H1 (cell line): ENCODE measurements around the gene ZNF804B. TPM values are rescaled to one million over a fixed set of nuclear protein-coding genes. Genes with fewer than 3 reads are reported as not detected.

Source experiments
- CTCF ChIA-PET: fragments of 300-600 bp; sonication (Branson Sonifier 250); formaldehyde crosslinking; loops from one replicate; lab custom pipeline; 2021; ENCODE audit not compliant: partially characterized antibody; lab: Charles Lee
- POLR2A ChIA-PET: fragments of 300-600 bp; sonication (Branson Sonifier 250); formaldehyde crosslinking; loops from one replicate; lab custom pipeline; 2021; ENCODE audit warnings: inconsistent platforms; ENCODE audit not compliant: partially characterized antibody; lab: Charles Lee
- DNase-seq, 2 experiments: peaks; one replicate each; pipeline versions ENCODE4 v3.0.0 to v3.0.0-alpha.2; 2010 to 2022; ENCODE audit warnings: low spot score in 2 of 2, low read depth in 1 of 2, mixed read lengths in 1 of 2
- FAIRE-seq: peaks from 2 replicates; lab custom pipeline; 2011; peaks lifted over from hg19 to GRCh38; lab: Jason Lieb, UNC
- H2AFZ ChIP-seq: 2 replicates; pipeline ENCODE4 v1.8.1; 2012; ENCODE audit warnings: low read length, inconsistent platforms
- H2AK5ac ChIP-seq: 2 replicates; pipeline ENCODE4 v1.6.1; 2013; ENCODE audit warnings: low read depth, low read length
- H2BK120ac ChIP-seq: replicated peaks from 2 replicates; pipeline ENCODE3; 2013; ENCODE audit warnings: low read depth, low read length, inconsistent platforms
- H2BK12ac ChIP-seq: 2 replicates; pipeline ENCODE4 v1.6.1; 2013; ENCODE audit warnings: low read depth, low read length
- H2BK15ac ChIP-seq: 2 replicates; pipeline ENCODE4 v1.6.1; 2013; ENCODE audit warnings: low read length
- H2BK20ac ChIP-seq: 2 replicates; pipeline ENCODE4 v1.6.1; 2013; ENCODE audit warnings: low read length
- H2BK5ac ChIP-seq: 2 replicates; pipeline ENCODE4 v1.6.1; 2013; ENCODE audit warnings: low read depth, low read length
- H3K14ac ChIP-seq: 2 replicates; pipeline ENCODE4 v1.6.1; 2013; ENCODE audit warnings: inconsistent platforms; ENCODE audit not compliant: insufficient read length
- H3K18ac ChIP-seq: 2 replicates; pipeline ENCODE4 v1.6.1; 2013; ENCODE audit warnings: low read length; ENCODE audit errors: extremely low read depth
- H3K23ac ChIP-seq: 2 replicates; pipeline ENCODE4 v1.6.1; 2013; ENCODE audit warnings: inconsistent platforms; ENCODE audit not compliant: insufficient read length
- H3K23me2 ChIP-seq: 2 replicates; pipeline ENCODE4 v1.6.1; 2013; ENCODE audit warnings: low read depth, low read length
- H3K27ac ChIP-seq: 2 replicates; pipeline ENCODE4 v1.6.1; 2011; ENCODE audit warnings: low read depth, low read length, inconsistent platforms
- H3K27me3 ChIP-seq, 4 experiments: replicated peaks in 1 of 4; 1 replicate in 1 of 4; 2 replicates in 3 of 4; pipeline versions ENCODE4 v1.6.1 to v1.8.1; 2011 to 2013; ENCODE audit warnings: low read length in 3 of 4, mild to moderate bottlenecking in 3 of 4, inconsistent platforms in 2 of 4, mixed read lengths in 2 of 4, moderate library complexity in 1 of 4; ENCODE audit not compliant: control insufficient read depth in 3 of 4, insufficient read depth in 3 of 4; ENCODE audit errors: extremely low read depth in 1 of 4
- H3K36me3 ChIP-seq, 4 experiments: 2 replicates each; pipeline versions ENCODE4 v1.6.1 to v1.8.1; 2011 to 2013; ENCODE audit warnings: mild to moderate bottlenecking in 4 of 4, low read length in 3 of 4, moderate library complexity in 2 of 4, control low read depth in 1 of 4, inconsistent platforms in 1 of 4; ENCODE audit not compliant: insufficient read depth in 4 of 4, control insufficient read depth in 2 of 4
- H3K4ac ChIP-seq: replicated peaks from 2 replicates; pipeline ENCODE3; 2013; ENCODE audit warnings: low read length, low read depth, mixed read lengths, inconsistent platforms; ENCODE audit not compliant: insufficient read length
- H3K4me1 ChIP-seq, 4 experiments: replicated peaks in 1 of 4; 1 replicate in 1 of 4; 2 replicates in 3 of 4; pipeline versions ENCODE4 v1.6.1 to v1.8.1; 2011 to 2013; ENCODE audit warnings: low read length in 3 of 4, inconsistent platforms in 2 of 4, mixed read lengths in 1 of 4; ENCODE audit not compliant: insufficient read depth in 4 of 4, control insufficient read depth in 3 of 4
- H3K4me2 ChIP-seq, 2 experiments: 2 replicates each; pipeline versions ENCODE4 v1.6.1 to v1.8.1; 2011 to 2013; ENCODE audit warnings: low read depth in 2 of 2, low read length in 2 of 2, control low read depth in 1 of 2, inconsistent platforms in 1 of 2, mild to moderate bottlenecking in 1 of 2; ENCODE audit not compliant: insufficient read depth in 1 of 2
- H3K4me3 ChIP-seq, 4 experiments: fragments of 200-600, 300-600 bp in 1 of 4; sonication (generic), shearing (Covaris generic), sonication (Bioruptor Twin) in 1 of 4; 2 replicates each; pipeline versions ENCODE4 v1.5.1 to v1.8.1; 2011 to 2016; ENCODE audit warnings: low read length in 4 of 4, low read depth in 3 of 4, control low read depth in 2 of 4, inconsistent platforms in 2 of 4, mild to moderate bottlenecking in 2 of 4, mixed read lengths in 1 of 4, moderate library complexity in 1 of 4; ENCODE audit not compliant: insufficient read depth in 2 of 4; ENCODE audit errors: extremely low read depth in 1 of 4
- H3K56ac ChIP-seq: replicated peaks from 2 replicates; pipeline ENCODE3; 2013; ENCODE audit warnings: low read depth, mild to moderate bottlenecking, mixed read lengths, low read length, inconsistent platforms; ENCODE audit not compliant: insufficient read length
- H3K79me1 ChIP-seq: 2 replicates; pipeline ENCODE4 v1.6.1; 2013; ENCODE audit warnings: low read depth, low read length, control low read depth
- H3K79me2 ChIP-seq, 2 experiments: 2 replicates each; pipeline versions ENCODE4 v1.6.1 to v1.8.1; 2012 to 2013; ENCODE audit warnings: low read length in 2 of 2, mild to moderate bottlenecking in 2 of 2, inconsistent platforms in 1 of 2; ENCODE audit not compliant: insufficient read depth in 2 of 2, control insufficient read depth in 1 of 2
- H3K9ac ChIP-seq, 4 experiments: replicated peaks in 1 of 4; 1 replicate in 1 of 4; 2 replicates in 3 of 4; pipeline versions ENCODE4 v1.6.1 to v1.8.1; 2011 to 2013; ENCODE audit warnings: low read depth in 3 of 4, low read length in 3 of 4, control low read depth in 2 of 4, mild to moderate bottlenecking in 2 of 4, moderate library complexity in 2 of 4, inconsistent platforms in 1 of 4; ENCODE audit errors: extremely low read depth in 1 of 4
- H3K9me3 ChIP-seq, 2 experiments: 2 replicates each; pipeline versions ENCODE4 v1.6.1 to v1.8.1; 2012 to 2013; ENCODE audit warnings: mild to moderate bottlenecking in 2 of 2, moderate library complexity in 2 of 2, control low read depth in 1 of 2, inconsistent platforms in 1 of 2, low read depth in 1 of 2, low read length in 1 of 2, mixed read lengths in 1 of 2; ENCODE audit not compliant: insufficient read depth in 2 of 2
- H4K20me1 ChIP-seq, 2 experiments: replicated peaks in 1 of 2; 2 replicates each; pipeline versions ENCODE3 to v1.8.1; 2011 to 2013; ENCODE audit warnings: inconsistent platforms in 2 of 2, low read length in 2 of 2, mild to moderate bottlenecking in 1 of 2; ENCODE audit not compliant: insufficient read depth in 2 of 2, control insufficient read depth in 1 of 2
- H4K5ac ChIP-seq: 2 replicates; pipeline ENCODE4 v1.6.1; 2013; ENCODE audit warnings: low read length, low read depth, mixed read lengths, inconsistent platforms; ENCODE audit not compliant: insufficient read length
- H4K8ac ChIP-seq: 2 replicates; pipeline ENCODE4 v1.8.0; 2013; ENCODE audit warnings: mild to moderate bottlenecking, moderate library complexity, low read length, inconsistent platforms; ENCODE audit not compliant: insufficient read depth; ENCODE audit errors: extremely low read depth
- H4K91ac ChIP-seq: replicated peaks from 2 replicates; pipeline ENCODE3; 2013; ENCODE audit warnings: low read length, mixed read lengths, inconsistent platforms; ENCODE audit not compliant: insufficient read length
- CEBPB ChIP-seq: IDR thresholded peaks from 2 replicates; pipeline ENCODE4 v1.6.1; 2012; ENCODE audit warnings: low read depth, low read length
- MAFK ChIP-seq: IDR thresholded peaks from 2 replicates; pipeline ENCODE4 v1.6.1; 2012; ENCODE audit warnings: low read depth, mild to moderate bottlenecking, improper control_type of control experiment, low read length
- polyA plus RNA-seq, 7 experiments: library from polyadenylated mRNA; depleted of rRNA in 3 of 7; stranded (reverse) in 5 of 7; unstranded in 2 of 7; fragments of >200 nt in 5 of 7; fragments of 200-250 nt in 2 of 7; gene quantifications; 1 replicate in 5 of 7; 2 replicates in 1 of 7; 4 replicates in 1 of 7; pipeline versions ENCODE4 v1.2.1 to v1.2.3, GENCODE V29; 2011 to 2013; ENCODE audit warnings: missing spikeins in 2 of 7, mixed read lengths in 2 of 7
- total RNA-seq: library from RNA; stranded (reverse); fragmentation: NEBNext Ultra II Directional; extraction: Animal tissue kit (Norgen Biotek cat#: 25700); gene quantifications from 2 replicates; pipeline ENCODE4 v1.2.1, GENCODE V29; 2021

ZNF804B gene
- total and polyA plus RNA-seq, 2 of the 8 experiments (the other 6 are each of a cell fraction or from before 2014, with no cell fraction given), result not detected

GRCh38 chr7:88964418-88964817 lies 204.9 kb downstream of the ZNF804B start:
- Histone ChIP-seq H3K23me2 (no peaks in the 10 kb centered on the region), H3K23ac (no peak overlapping the region), H3K36me3 (peaks cover 0 to 2% (median 0%) of the 10 kb centered on the region in 4 experiments; a peak in 1 of 8 replicates), H2BK5ac (no peak overlapping the region), H4K91ac (no peak overlapping the region), H3K4me3 (no peak overlapping the region), H2BK15ac (no peak overlapping the region), H2BK120ac (peak overlapping the region; percentile 68), H3K9me3 (peaks cover 0 to 4% of the 10 kb centered on the region in 2 experiments; a peak in 2 of 4 replicates), H4K5ac (no peak overlapping the region), H2BK20ac (no peak overlapping the region; the same call in 1 of the 2 replicates), H3K4me2 (no peak overlapping the region), H3K18ac (no peak overlapping the region), H2BK12ac (no peak overlapping the region), H3K14ac (no peak overlapping the region), H3K79me2 (no peaks in the 10 kb centered on the region), H3K27me3 (no peaks in the 10 kb centered on the region), H3K4ac (no peak overlapping the region), H3K9ac (no peak overlapping the region), H3K79me1 (no peaks in the 10 kb centered on the region), H4K20me1 (no peaks in the 10 kb centered on the region), H3K27ac (no peak overlapping the region), H3K4me1 (peaks cover 0 to 5% (median 2%) of the 10 kb centered on the region in 4 experiments; a peak in 3 of 7 replicates), H2AK5ac (no peak overlapping the region), H3K56ac (no peak overlapping the region), H2AFZ (0 out of 2 replicates have a peak overlapping the region, but pooled peaks have one; percentile 42), H4K8ac (no peak overlapping the region)
- FAIRE-seq (no peak), DNase-seq (no peak)
- CTCF ChIA-PET, result no interaction called here
- POLR2A ChIA-PET, result no interaction called here
- peak; percentile 72; the same call in 1 of the 2 replicates for TF ChIP-seq CEBPB
- no peak for TF ChIP-seq MAFK
